D341Med (cell line): Measurements from ENCODE around the gene NR5A2.

Experiments used
- DNase-seq: peaks from one replicate; pipeline ENCODE4 v3.0.0; 2012; ENCODE audit warnings: low spot score

NR5A2 gene

GRCh38 chr1:200206340-200206739 lies 178.8 kb downstream of the NR5A2 start:
- no peak for DNase-seq

GRCh38 chr1:200206761-200207160 lies 179.3 kb downstream of the NR5A2 start:
- no peak for DNase-seq

- no peak for DNase-seq
Observed at GRCh38 chr1:200207711-200208126, 180.2 kb downstream of the NR5A2 start.

- DNase-seq: no peak
Observed at GRCh38 chr1:200211157-200211556, 183.6 kb downstream of the NR5A2 start.

- no peak for DNase-seq
Observed at GRCh38 chr1:200213392-200213791, 185.9 kb downstream of the NR5A2 start.

- no peak for DNase-seq
Observed at GRCh38 chr1:200213921-200214320, 186.4 kb downstream of the NR5A2 start.

GRCh38 chr1:200215350-200215749 lies 187.8 kb downstream of the NR5A2 start:
- no peak for DNase-seq

- no peak for DNase-seq
Observed at GRCh38 chr1:200217703-200218102, 190.2 kb downstream of the NR5A2 start.

- DNase-seq: no peak
Observed at GRCh38 chr1:200221614-200222282, 194.2 kb downstream of the NR5A2 start.

- no peak for DNase-seq
Observed at GRCh38 chr1:200223207-200223606, 195.7 kb downstream of the NR5A2 start.

GRCh38 chr1:200223613-200224012 lies 196.1 kb downstream of the NR5A2 start:
- no peak for DNase-seq

GRCh38 chr1:200224315-200224714 lies 196.8 kb downstream of the NR5A2 start:
- no peak for DNase-seq

- DNase-seq: no peak
Observed at GRCh38 chr1:200226268-200226968, 198.9 kb downstream of the NR5A2 start.

GRCh38 chr1:200226969-200227303 lies 199.4 kb downstream of the NR5A2 start:
- DNase-seq: no peak
